ENCODE data around the gene VPS25. TPM values are rescaled to one million over a fixed set of nuclear protein-coding genes. Genes with fewer than 3 reads are reported as not detected.
A peak's percentile ranks its signal among the peaks of the same experiment; 100 is the strongest.

The VPS25 gene
- polyA plus RNA-seq, 3 donors = 71.3 to 125 (median 104) TPM

- no peak overlapping the region for H3K4me2 ChIP-seq (replicated peaks; ENCODE audit: extremely low read depth, low read length, poor library complexity, severe bottlenecking)
- Mint-ChIP-seq H3K4me1 (no peaks in the 10 kb centered on the region), H3K4me3 (no peak overlapping the region), H3K27me3 (ENCODE audit: low read depth in 3 of 3) (peaks cover 2 to 5% (median 4%) of the 10 kb centered on the region in 3 donors), H3K36me3 (peaks cover 23 to 32% of the 10 kb centered on the region in 2 donors), H3K27ac (no peak overlapping the region), H3K9me3 (no peaks in the 10 kb centered on the region)
- H3K4me1 ChIP-seq (ENCODE audit: control insufficient read depth in 1 of 2, insufficient read depth in 2 of 2, low read length in 2 of 2) = no peaks in the 10 kb centered on the region
- no peaks in the 10 kb centered on the region for H3K9me3 ChIP-seq (replicated peaks in 1 of 2; ENCODE audit: control insufficient read depth in 1 of 2, insufficient read depth in 1 of 2, low read length in 2 of 2)
- no peaks in the 10 kb centered on the region for H3K79me2 ChIP-seq (ENCODE audit: insufficient read depth, low read length)
- DNase-seq = no peak
- H3K27ac ChIP-seq (ENCODE audit: low read depth in 1 of 2, low read length in 2 of 2) = no peak overlapping the region
- peaks cover 21 to 27% of the 10 kb centered on the region in 2 donors for H3K36me3 ChIP-seq (replicated peaks in 1 of 2; ENCODE audit: control insufficient read depth in 1 of 2, insufficient read depth in 2 of 2, low read length in 2 of 2)
- no peaks in the 10 kb centered on the region for H3K27me3 ChIP-seq (ENCODE audit: control insufficient read depth in 2 of 2, insufficient read depth in 2 of 2, low read length in 2 of 2)
- H2AFZ ChIP-seq (ENCODE audit: insufficient read depth, low read depth, low read length, poor library complexity, severe bottlenecking) = no peak overlapping the region
- intact Hi-C loops (cut with micrococcal nuclease) = no loop called here
- H3K9ac ChIP-seq (ENCODE audit: insufficient read depth, low read length, poor library complexity, severe bottlenecking) = no peak overlapping the region
- no peaks in the 10 kb centered on the region for H4K20me1 ChIP-seq (ENCODE audit: insufficient read depth, low read length)
- no peak overlapping the region for H3K4me3 ChIP-seq (replicated peaks in 1 of 3; ENCODE audit: low read depth in 2 of 3, low read length in 3 of 3)
- TF ChIP-seq, protein P1, sequence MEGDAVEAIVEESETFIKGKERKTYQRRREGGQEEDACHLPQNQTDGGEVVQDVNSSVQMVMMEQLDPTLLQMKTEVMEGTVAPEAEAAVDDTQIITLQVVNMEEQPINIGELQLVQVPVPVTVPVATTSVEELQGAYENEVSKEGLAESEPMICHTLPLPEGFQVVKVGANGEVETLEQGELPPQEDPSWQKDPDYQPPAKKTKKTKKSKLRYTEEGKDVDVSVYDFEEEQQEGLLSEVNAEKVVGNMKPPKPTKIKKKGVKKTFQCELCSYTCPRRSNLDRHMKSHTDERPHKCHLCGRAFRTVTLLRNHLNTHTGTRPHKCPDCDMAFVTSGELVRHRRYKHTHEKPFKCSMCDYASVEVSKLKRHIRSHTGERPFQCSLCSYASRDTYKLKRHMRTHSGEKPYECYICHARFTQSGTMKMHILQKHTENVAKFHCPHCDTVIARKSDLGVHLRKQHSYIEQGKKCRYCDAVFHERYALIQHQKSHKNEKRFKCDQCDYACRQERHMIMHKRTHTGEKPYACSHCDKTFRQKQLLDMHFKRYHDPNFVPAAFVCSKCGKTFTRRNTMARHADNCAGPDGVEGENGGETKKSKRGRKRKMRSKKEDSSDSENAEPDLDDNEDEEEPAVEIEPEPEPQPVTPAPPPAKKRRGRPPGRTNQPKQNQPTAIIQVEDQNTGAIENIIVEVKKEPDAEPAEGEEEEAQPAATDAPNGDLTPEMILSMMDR (IDR thresholded peaks at IDR 0.05) = no peak
- 86% methylated on average over 1 of the region's 1 CpG for WGBS (ENCODE audit: insufficient coverage)
These were observed 33.0 kb downstream of the VPS25 start for GRCh38 chr17:42806249-42806648.

GRCh38 chr17:42809250-42809649 is 36.0 kb downstream of the VPS25 start:
- no peak overlapping the region for H3K4me3 Mint-ChIP-seq
- Histone ChIP-seq H3K36me3 (replicated peaks in 1 of 2; ENCODE audit: control insufficient read depth in 1 of 2, insufficient read depth in 2 of 2, low read length in 2 of 2) (peaks cover 37 to 55% of the 10 kb centered on the region in 2 donors), H4K20me1 (ENCODE audit: insufficient read depth, low read length) (no peaks in the 10 kb centered on the region), H2AFZ (ENCODE audit: insufficient read depth, low read depth, low read length, poor library complexity, severe bottlenecking) (no peak overlapping the region), H3K4me3 (replicated peaks in 1 of 3; ENCODE audit: low read depth in 2 of 3, low read length in 3 of 3) (no peak overlapping the region), H3K27me3 (ENCODE audit: control insufficient read depth in 2 of 2, insufficient read depth in 2 of 2, low read length in 2 of 2) (no peaks in the 10 kb centered on the region), H3K9me3 (replicated peaks in 1 of 2; ENCODE audit: control insufficient read depth in 1 of 2, insufficient read depth in 1 of 2, low read length in 2 of 2) (no peaks in the 10 kb centered on the region), H3K79me2 (ENCODE audit: insufficient read depth, low read length) (no peaks in the 10 kb centered on the region), H3K27ac (ENCODE audit: low read depth in 1 of 2, low read length in 2 of 2) (no peak overlapping the region), H3K4me1 (ENCODE audit: control insufficient read depth in 1 of 2, insufficient read depth in 2 of 2, low read length in 2 of 2) (no peaks in the 10 kb centered on the region), H3K4me2 (replicated peaks; ENCODE audit: extremely low read depth, low read length, poor library complexity, severe bottlenecking) (no peak overlapping the region), H3K9ac (ENCODE audit: insufficient read depth, low read length, poor library complexity, severe bottlenecking) (no peak overlapping the region)
- peaks cover 39 to 61% of the 10 kb centered on the region in 2 donors for H3K36me3 Mint-ChIP-seq
- WGBS (ENCODE audit: insufficient coverage) = 28% methylated on average over 2 of the region's 3 CpGs
- no peaks in the 10 kb centered on the region for H3K9me3 Mint-ChIP-seq
- TF ChIP-seq, protein P1 (IDR thresholded peaks at IDR 0.05) = no peak
- peaks cover 0 to 3% (median 2%) of the 10 kb centered on the region in 3 donors for H3K27me3 Mint-ChIP-seq (ENCODE audit: low read depth in 3 of 3)
- no peaks in the 10 kb centered on the region for H3K4me1 Mint-ChIP-seq
- intact Hi-C loops (cut with micrococcal nuclease) = no loop called here
- H3K27ac Mint-ChIP-seq = peak overlapping the region in 3 of 7 donors; percentile 20 to 73 (median 22)
- DNase-seq = no peak

All from CD14-positive monocyte (primary cell).